Immature natural killer cell (primary cell): ENCODE data around the gene PRTFDC1. TPM values are rescaled to one million over a fixed set of nuclear protein-coding genes. Genes with fewer than 3 reads are reported as not detected.
"Not testable (repeated sequence)": the region's sequence is repeated elsewhere in the genome, so short reads cannot be mapped to it uniquely, and the experiment has no call there.

Experiments used
- DNase-seq, 3 donors: peaks; one replicate each; pipeline ENCODE4 v3.0.0; 2022; ENCODE audit warnings: mixed read lengths in 1 of 3
- H3K27ac Mint-ChIP-seq, 6 donors: one replicate each; pipeline ENCODE4 v1.8.0; 2020; ENCODE audit warnings: mixed read lengths in 6 of 6, mild to moderate bottlenecking in 5 of 6, inconsistent platforms in 4 of 6, moderate library complexity in 3 of 6
- H3K27me3 Mint-ChIP-seq, 3 donors: one replicate each; pipeline ENCODE4 v1.8.0; 2020 to 2021; ENCODE audit warnings: low read depth in 3 of 3, mild to moderate bottlenecking in 3 of 3, mixed read lengths in 3 of 3, moderate library complexity in 3 of 3, inconsistent platforms in 1 of 3
- H3K36me3 Mint-ChIP-seq, 3 donors: one replicate each; pipeline ENCODE4 v1.8.0; 2020; ENCODE audit warnings: mixed read lengths in 3 of 3, inconsistent platforms in 2 of 3, mild to moderate bottlenecking in 2 of 3
- H3K4me1 Mint-ChIP-seq, 2 donors: one replicate each; pipeline ENCODE4 v1.8.0; 2020; ENCODE audit warnings: inconsistent platforms in 2 of 2, mild to moderate bottlenecking in 2 of 2, mixed read lengths in 2 of 2, moderate library complexity in 1 of 2
- H3K4me3 Mint-ChIP-seq, 5 donors: one replicate each; pipeline ENCODE4 v1.8.0; 2020; ENCODE audit warnings: mild to moderate bottlenecking in 5 of 5, mixed read lengths in 5 of 5, inconsistent platforms in 3 of 5, moderate library complexity in 3 of 5
- H3K9me3 Mint-ChIP-seq, 6 donors: one replicate each; pipeline ENCODE4 v1.8.0; 2020; ENCODE audit warnings: mild to moderate bottlenecking in 6 of 6, mixed read lengths in 6 of 6, inconsistent platforms in 4 of 6, moderate library complexity in 3 of 6
- polyA plus RNA-seq, 3 donors: library from polyadenylated mRNA; unstranded; fragments of 300-500 nt; fragmentation: Illumina TruSeq; gene quantifications; one replicate each; pipeline ENCODE4 v1.2.3, GENCODE V29; 2021

PRTFDC1 gene
- polyA plus RNA-seq, 3 donors from 2014 or later = 0.40 to 1.3 TPM; not detected in 1

- H3K4me3 Mint-ChIP-seq = peak overlapping the region in 1 of 5 donors; percentile 18
- DNase-seq, H3K27me3 Mint-ChIP-seq, H3K27ac Mint-ChIP-seq: not testable (repeated sequence)
- peaks cover 20 to 38% of the 10 kb centered on the region in 2 donors for H3K4me1 Mint-ChIP-seq
- H3K36me3 Mint-ChIP-seq = peaks cover 7 to 21% (median 18%) of the 10 kb centered on the region in 3 donors
- peaks cover 5 to 17% (median 9%) of the 10 kb centered on the region in 6 donors for H3K9me3 Mint-ChIP-seq
Measured at GRCh38 chr10:24920192-24920591, 32.2 kb downstream of the PRTFDC1 start.

DNA sequence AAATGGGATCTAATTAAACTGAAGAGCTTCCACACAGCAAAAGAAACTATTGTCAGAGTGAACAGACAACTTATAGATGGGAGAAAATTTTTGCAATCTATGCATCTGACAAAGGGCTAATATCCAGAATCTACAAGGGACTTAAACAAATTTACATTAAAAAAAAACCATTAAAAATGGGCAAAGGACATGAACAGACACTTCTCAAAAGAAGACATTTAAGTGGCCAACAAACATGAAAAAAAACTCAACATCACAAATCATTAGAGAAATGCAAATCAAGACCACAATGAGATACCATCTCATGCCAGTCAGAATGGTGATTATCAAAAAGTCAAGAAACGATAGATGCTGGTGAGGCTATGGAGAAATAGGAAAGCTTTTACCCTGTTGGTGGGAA is 32.8 kb downstream of the PRTFDC1 start:
- Mint-ChIP-seq H3K36me3 (peaks cover 7 to 16% (median 14%) of the 10 kb centered on the region in 3 donors), H3K27ac (peak overlapping the region in 1 of 6 donors; percentile 44), H3K4me1 (peaks cover 20 to 38% of the 10 kb centered on the region in 2 donors), H3K9me3 (peaks cover 5 to 13% (median 8%) of the 10 kb centered on the region in 6 donors)
- DNase-seq, H3K27me3 Mint-ChIP-seq, H3K4me3 Mint-ChIP-seq: not testable (repeated sequence)

- peaks cover 0 to 6% (median 4%) of the 10 kb centered on the region in 3 donors for H3K36me3 Mint-ChIP-seq
- peaks cover 0 to 1% (median 0%) of the 10 kb centered on the region in 3 donors for H3K27me3 Mint-ChIP-seq
- no peak for DNase-seq
- peaks cover 17 to 26% of the 10 kb centered on the region in 2 donors for H3K4me1 Mint-ChIP-seq
- H3K9me3 Mint-ChIP-seq = no peaks in the 10 kb centered on the region
- no peak overlapping the region for H3K27ac Mint-ChIP-seq
- no peak overlapping the region for H3K4me3 Mint-ChIP-seq
Measured at GRCh38 chr10:24917979-24918378, 34.4 kb downstream of the PRTFDC1 start.

DNA sequence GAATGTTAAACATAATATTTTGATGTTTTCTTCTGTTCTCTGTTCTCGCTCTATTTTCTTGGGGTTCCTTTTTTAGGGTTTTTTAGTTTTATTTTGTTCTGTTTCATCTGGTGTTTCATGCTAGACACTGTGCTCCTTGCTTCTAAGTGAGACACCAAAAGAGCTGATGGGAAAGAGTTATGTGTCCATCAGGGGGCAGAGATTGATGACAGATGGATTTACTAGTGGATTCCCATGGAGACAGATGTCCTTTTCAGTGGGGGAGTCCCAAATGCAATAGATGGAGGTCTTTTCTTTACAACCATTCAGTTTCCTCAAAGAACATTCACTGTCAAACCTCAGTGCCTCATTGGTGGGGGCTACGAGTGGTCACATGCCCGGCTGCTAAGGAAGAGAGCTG is 34.9 kb downstream of the PRTFDC1 start:
- no peak overlapping the region for H3K27ac Mint-ChIP-seq
- H3K27me3 Mint-ChIP-seq = peaks cover 0 to 3% (median 0%) of the 10 kb centered on the region in 3 donors
- no peak for DNase-seq
- H3K36me3 Mint-ChIP-seq = peaks cover 0 to 10% (median 4%) of the 10 kb centered on the region in 3 donors
- H3K4me3 Mint-ChIP-seq = no peak overlapping the region
- peaks cover 21 to 31% of the 10 kb centered on the region in 2 donors for H3K4me1 Mint-ChIP-seq
- no peaks in the 10 kb centered on the region for H3K9me3 Mint-ChIP-seq

DNA sequence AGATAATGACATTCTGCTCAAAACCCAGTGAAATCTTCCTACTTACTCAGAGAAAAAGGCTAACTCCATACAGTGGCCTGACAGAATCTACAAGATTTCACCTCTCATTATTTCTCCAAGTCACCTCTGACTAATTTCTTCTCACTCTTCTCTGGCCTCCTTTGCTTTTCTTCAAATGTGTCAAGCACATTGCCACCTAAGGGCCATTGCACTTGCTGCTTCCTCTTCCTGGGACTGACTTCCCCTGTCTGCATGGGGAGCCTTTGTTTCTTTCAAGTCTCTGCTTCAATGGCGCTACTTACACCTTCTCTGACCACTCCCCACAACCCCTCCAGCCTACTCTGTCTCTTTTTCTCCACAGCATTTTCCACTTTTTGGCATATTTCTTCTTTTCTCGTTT is 36.0 kb downstream of the PRTFDC1 start:
- H3K4me1 Mint-ChIP-seq = peaks cover 24 to 33% of the 10 kb centered on the region in 2 donors
- DNase-seq = no peak
- no peak overlapping the region for H3K27ac Mint-ChIP-seq
- peaks cover 0 to 10% (median 4%) of the 10 kb centered on the region in 3 donors for H3K36me3 Mint-ChIP-seq
- no peak overlapping the region for H3K4me3 Mint-ChIP-seq
- H3K9me3 Mint-ChIP-seq = no peaks in the 10 kb centered on the region
- peaks cover 0 to 2% (median 0%) of the 10 kb centered on the region in 3 donors for H3K27me3 Mint-ChIP-seq

GRCh38 chr10:24915304-24915703 is 37.1 kb downstream of the PRTFDC1 start:
- Mint-ChIP-seq H3K9me3 (no peaks in the 10 kb centered on the region), H3K27ac (no peak overlapping the region), H3K4me1 (peaks cover 16 to 23% of the 10 kb centered on the region in 2 donors), H3K4me3 (no peak overlapping the region), H3K27me3 (peaks cover 0 to 2% (median 0%) of the 10 kb centered on the region in 3 donors), H3K36me3 (peaks cover 0 to 10% (median 9%) of the 10 kb centered on the region in 3 donors)
- no peak for DNase-seq

- no peaks in the 10 kb centered on the region for H3K9me3 Mint-ChIP-seq
- H3K27me3 Mint-ChIP-seq = peaks cover 0 to 2% (median 0%) of the 10 kb centered on the region in 3 donors
Measured at GRCh38 chr10:24914148-24914547, 38.3 kb downstream of the PRTFDC1 start.

DNA sequence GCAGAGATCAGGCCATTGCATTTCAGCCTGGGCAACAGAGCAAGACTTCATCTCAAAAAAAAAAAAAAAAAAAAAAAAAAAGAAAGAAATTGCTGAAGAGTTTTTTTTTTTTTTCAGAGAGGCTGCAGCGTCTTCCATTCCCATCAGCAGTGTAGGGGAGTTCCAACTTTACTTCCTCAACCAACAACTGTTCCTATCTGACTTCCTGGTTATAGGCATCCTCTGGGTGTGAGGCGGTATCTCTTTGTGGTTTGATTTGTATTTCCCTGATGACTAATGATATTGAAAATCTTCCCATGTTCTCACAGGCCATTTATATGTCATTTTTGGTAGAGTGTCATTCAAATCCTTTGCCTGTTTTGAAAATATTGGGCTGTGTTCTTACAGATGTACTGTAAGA is 40.2 kb downstream of the PRTFDC1 start:
- no peaks in the 10 kb centered on the region for H3K9me3 Mint-ChIP-seq
- H3K4me1 Mint-ChIP-seq = peaks cover 11 to 13% of the 10 kb centered on the region in 2 donors
- H3K36me3 Mint-ChIP-seq = peaks cover 0 to 15% (median 10%) of the 10 kb centered on the region in 3 donors
- peaks cover 0 to 2% (median 0%) of the 10 kb centered on the region in 3 donors for H3K27me3 Mint-ChIP-seq
- peak overlapping the region in 1 of 5 donors; percentile 10 for H3K4me3 Mint-ChIP-seq
- no peak for DNase-seq
- H3K27ac Mint-ChIP-seq = peak overlapping the region in 2 of 6 donors; percentile 15 to 30

More at GRCh38 chr10:24914148-24914547, 38.3 kb downstream of the PRTFDC1 start:
- no peak for DNase-seq
- H3K27ac Mint-ChIP-seq = no peak overlapping the region
- no peak overlapping the region for H3K4me3 Mint-ChIP-seq
- peaks cover 0 to 10% (median 5%) of the 10 kb centered on the region in 3 donors for H3K36me3 Mint-ChIP-seq
- H3K4me1 Mint-ChIP-seq = peaks cover 11 to 13% of the 10 kb centered on the region in 2 donors

DNA sequence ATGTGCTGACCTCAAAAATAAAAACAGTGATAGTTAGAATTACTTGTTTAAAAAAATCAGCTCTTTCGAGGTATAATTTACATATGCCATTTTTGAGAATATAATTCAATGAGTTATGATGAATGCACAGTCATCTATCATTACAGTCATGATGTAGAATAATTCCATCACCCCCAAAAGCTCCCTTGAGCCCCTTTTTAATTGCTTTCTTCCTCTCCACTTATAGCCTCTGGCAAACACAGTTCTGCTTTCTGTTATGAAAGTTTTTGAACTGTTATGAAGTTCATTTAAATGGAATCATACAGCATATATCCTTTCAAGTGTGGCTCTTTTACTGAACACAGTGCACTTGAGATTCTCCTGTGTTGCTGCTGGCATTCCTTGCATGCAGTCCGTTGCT is 41.4 kb downstream of the PRTFDC1 start:
- no peak overlapping the region for H3K27ac Mint-ChIP-seq
- no peak overlapping the region for H3K4me3 Mint-ChIP-seq
- DNase-seq = no peak
- peaks cover 11 to 13% of the 10 kb centered on the region in 2 donors for H3K4me1 Mint-ChIP-seq
- H3K27me3 Mint-ChIP-seq = peaks cover 0 to 2% (median 0%) of the 10 kb centered on the region in 3 donors
- H3K9me3 Mint-ChIP-seq = no peaks in the 10 kb centered on the region
- peaks cover 0 to 23% (median 10%) of the 10 kb centered on the region in 3 donors for H3K36me3 Mint-ChIP-seq

- peaks cover 0 to 26% (median 14%) of the 10 kb centered on the region in 3 donors for H3K36me3 Mint-ChIP-seq
- H3K27ac Mint-ChIP-seq = peak overlapping the region in 1 of 6 donors; percentile 59
- DNase-seq = no peak
- H3K9me3 Mint-ChIP-seq = no peaks in the 10 kb centered on the region
- H3K4me1 Mint-ChIP-seq = peaks cover 11 to 13% of the 10 kb centered on the region in 2 donors
- no peak overlapping the region for H3K4me3 Mint-ChIP-seq
- peaks cover 0 to 2% (median 0%) of the 10 kb centered on the region in 3 donors for H3K27me3 Mint-ChIP-seq
Measured at GRCh38 chr10:24910574-24910973, 41.8 kb downstream of the PRTFDC1 start.

DNA sequence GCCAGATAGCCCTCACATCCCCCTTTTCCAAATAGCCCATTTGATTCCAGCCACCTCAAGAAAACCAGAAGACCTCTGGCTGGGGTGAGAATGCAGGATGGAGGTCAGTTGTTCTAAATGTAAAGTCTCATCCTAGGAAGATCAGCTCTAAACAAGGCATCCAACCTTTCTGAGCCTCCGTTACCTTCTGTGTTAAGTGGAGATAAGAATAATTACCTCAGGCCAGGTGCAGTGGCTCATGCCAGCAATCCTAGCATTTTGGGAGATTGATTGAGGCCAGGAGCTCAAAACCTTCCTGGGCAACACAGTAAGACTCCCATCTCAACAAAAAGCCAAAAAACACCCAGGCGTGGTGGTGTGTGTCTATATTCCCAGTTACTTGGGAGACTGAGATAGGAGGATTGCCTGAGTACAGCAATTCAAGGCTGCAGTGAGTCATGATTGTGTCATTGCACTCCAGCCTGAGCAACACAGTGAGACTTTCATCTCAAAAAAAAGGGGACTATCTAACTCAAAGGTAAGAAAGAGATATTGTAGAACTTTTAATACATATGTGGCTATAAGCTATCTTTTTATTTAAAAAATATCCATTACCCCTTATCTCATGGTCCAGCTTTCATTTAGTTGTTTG is 43.5 kb downstream of the PRTFDC1 start:
- Mint-ChIP-seq H3K27me3 (peaks cover 0 to 2% (median 0%) of the 10 kb centered on the region in 3 donors), H3K36me3 (peaks cover 0 to 26% (median 15%) of the 10 kb centered on the region in 3 donors), H3K4me1 (peaks cover 11 to 13% of the 10 kb centered on the region in 2 donors), H3K9me3 (no peaks in the 10 kb centered on the region), H3K27ac (no peak overlapping the region), H3K4me3 (no peak overlapping the region)
- no peak for DNase-seq

- no peak for DNase-seq
- Mint-ChIP-seq H3K36me3 (peaks cover 0 to 26% (median 17%) of the 10 kb centered on the region in 3 donors), H3K4me3 (no peak overlapping the region), H3K27ac (no peak overlapping the region), H3K4me1 (peaks cover 11 to 12% of the 10 kb centered on the region in 2 donors), H3K27me3 (peaks cover 0 to 2% (median 0%) of the 10 kb centered on the region in 3 donors), H3K9me3 (no peaks in the 10 kb centered on the region)
Measured at GRCh38 chr10:24907956-24908355, 44.5 kb downstream of the PRTFDC1 start.

GRCh38 chr10:24906372-24906771 is 46.0 kb downstream of the PRTFDC1 start:
- Mint-ChIP-seq H3K9me3 (no peaks in the 10 kb centered on the region), H3K4me1 (peaks cover 8 to 12% of the 10 kb centered on the region in 2 donors), H3K4me3 (no peak overlapping the region), H3K36me3 (peaks cover 0 to 26% (median 13%) of the 10 kb centered on the region in 3 donors), H3K27me3 (peaks cover 0 to 3% (median 0%) of the 10 kb centered on the region in 3 donors), H3K27ac (no peak overlapping the region)
- DNase-seq = no peak

- Mint-ChIP-seq H3K27me3 (peaks cover 0 to 3% (median 0%) of the 10 kb centered on the region in 3 donors), H3K27ac (no peak overlapping the region), H3K4me1 (peaks cover 13 to 19% of the 10 kb centered on the region in 2 donors), H3K9me3 (no peaks in the 10 kb centered on the region), H3K36me3 (peaks cover 0 to 21% (median 17%) of the 10 kb centered on the region in 3 donors), H3K4me3 (no peak overlapping the region)
- no peak for DNase-seq
Measured at GRCh38 chr10:24904824-24905223, 47.6 kb downstream of the PRTFDC1 start.
